ENCODE results near the gene ENPP6.
"Not testable (repeated sequence)": the region's sequence is repeated elsewhere in the genome, so short reads cannot be mapped to it uniquely, and the experiment has no call there.

ENPP6 gene

DNA sequence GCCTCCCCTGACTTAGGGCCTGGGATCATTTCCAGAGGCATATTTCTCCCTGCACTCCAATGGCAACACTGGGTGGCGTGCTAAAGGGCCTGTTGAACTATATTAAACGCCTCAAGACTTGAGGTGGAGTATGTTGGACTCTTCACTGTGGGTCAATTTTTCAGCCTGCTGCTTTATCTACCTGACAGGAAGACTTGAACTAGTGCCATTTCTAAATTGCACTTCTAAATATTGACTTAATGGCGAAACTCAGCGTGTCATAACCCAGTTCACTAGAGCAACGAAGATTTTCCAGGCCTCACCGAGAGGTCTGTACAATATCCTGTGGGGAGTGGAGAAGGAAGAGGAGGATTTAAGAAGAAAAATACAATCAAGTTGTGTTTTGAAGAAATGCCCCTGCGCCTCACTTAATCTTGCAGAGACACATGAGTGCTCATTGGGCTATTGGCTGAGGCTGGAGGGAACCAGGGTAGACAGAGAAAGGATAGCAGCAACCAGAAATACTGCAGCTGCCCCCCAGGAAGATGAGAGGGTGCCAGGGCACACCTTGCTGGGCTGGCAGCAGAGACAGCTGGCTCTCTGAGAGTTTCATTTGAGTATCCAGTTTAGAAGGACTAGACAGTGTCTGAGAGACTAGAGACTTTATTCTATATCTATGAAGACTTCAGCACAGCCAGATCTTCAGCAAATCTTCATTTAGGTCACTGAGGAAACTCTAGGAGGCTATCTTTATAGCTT is 67.4 kb downstream of the ENPP6 start:
- no peak overlapping the region for H3K4me3 ChIP-seq (ENCODE audit: low read depth, low read length)

DNA sequence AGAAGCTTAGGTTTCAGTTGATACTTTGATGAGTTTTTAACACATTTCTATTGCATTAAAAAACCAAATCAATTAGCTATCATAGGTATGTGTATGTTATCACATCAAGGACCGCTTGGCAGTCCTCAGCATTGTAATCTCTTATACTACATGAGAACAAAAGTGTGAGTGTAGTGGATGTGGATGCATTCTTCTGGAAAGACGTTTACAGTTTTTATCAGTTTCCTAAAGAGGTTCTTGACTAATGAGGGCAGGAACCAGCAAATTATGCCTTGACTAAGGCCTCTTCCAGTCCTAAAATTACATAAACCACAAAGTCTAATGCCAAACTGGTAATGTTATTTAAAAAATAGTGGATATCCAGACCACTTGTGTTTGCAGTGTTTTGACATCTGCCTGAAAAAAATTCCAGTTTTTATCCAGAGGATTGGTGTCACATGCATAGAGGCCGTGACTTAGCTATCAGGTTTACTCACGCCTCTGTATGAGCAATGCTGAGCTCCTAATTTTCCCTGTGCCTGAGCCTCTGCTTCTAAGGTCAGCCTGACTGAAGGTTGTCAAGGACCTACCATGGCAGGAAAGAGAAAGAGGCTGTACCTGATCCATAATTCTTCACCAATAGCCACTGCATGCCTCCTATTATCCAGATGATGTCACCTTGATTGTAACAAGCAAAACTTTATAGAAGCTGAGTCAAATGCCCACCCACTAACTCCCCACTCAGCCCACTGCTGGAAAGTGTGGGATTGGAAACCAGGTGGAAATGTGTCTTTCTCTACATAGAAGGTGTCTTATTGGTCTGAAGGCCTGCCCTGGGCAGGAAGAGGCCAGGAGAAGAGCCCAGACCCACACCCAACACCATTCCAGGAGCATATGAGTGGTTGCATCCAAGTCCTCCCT is 68.7 kb downstream of the ENPP6 start:
- no peak overlapping the region for H3K4me3 ChIP-seq (ENCODE audit: low read depth, low read length)

DNA sequence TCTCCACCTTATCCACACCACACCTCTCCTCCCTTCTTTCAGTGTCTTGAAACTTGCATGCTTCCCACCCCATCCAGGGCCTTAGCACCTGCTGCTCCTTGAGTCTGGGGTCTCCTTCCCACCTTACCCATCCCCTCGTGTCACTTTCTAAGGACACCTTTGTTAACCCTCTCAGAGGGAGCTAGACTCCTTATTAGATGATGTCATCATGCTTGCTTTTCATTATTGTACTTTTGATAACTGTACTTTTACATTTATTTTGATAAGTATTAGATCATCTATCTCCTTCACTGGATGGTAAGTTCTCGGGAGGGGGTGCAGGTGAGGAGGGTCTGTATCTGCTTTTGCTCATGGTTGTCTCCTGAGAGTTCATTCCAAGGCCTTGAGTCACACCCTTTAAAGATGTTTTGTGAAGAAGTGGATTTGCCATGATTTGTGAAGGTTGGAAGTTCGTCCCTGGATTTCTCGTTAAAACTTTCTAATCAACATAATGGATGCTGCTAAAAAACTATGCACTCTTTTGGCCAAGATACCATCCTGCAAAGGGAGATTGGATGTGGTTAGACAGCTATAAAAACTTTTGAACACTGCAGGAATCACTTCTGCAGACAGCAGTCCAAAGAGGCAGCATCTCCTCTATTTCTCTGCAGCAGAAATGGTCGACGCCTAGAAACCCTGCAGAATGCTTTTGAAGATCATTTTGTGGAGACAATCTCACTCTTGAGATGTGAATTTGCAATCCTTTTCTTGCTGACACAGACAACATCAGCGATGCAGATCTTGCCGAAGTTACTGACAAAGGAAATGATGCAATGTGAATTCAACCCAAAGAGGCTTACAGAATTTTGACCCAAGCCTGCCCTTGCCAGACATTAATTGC is 69.6 kb downstream of the ENPP6 start:
- H3K4me3 ChIP-seq (ENCODE audit: low read depth, low read length) = no peak overlapping the region

DNA sequence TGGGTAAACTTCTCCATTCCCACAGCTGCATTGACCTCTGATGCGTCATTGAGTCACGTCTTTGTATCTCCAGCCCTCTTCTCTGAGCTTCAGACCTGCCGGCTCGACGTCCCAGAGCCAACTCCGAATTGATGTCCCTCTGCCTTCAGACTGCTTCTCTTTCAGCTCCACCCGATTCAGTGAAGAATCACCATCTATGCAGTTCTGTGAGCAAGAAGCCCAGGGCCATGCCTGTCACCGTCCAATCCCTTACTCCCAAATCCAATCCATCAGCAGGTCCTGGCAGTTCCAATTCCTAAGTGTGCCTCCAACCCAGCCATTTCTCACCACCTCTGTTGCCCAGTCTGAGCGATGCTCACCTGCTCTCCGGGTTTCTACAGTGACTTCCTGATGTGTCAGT is 70.7 kb downstream of the ENPP6 start:
- H3K4me3 ChIP-seq (ENCODE audit: low read depth, low read length) = no peak overlapping the region

DNA sequence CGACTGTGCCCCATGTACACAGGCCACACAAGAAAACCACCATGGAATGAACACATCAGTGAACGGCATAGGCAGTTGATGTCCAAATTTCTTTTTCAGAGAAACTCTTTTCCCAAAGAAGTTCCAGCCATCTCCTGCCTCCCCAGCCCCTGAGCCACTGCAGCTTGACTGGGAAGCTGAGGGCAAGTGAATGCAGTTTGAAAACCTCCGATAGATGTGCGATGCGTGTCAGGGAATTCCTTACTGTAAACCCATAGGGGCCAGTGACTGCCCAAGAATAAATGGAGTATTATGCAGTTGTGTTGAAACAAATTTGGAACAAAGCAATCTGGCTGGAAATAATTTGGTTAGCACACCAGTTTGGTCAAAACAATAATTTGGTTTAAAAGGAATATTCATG is 72.1 kb downstream of the ENPP6 start:
- no peak overlapping the region for H3K4me3 ChIP-seq (ENCODE audit: low read depth, low read length)

DNA sequence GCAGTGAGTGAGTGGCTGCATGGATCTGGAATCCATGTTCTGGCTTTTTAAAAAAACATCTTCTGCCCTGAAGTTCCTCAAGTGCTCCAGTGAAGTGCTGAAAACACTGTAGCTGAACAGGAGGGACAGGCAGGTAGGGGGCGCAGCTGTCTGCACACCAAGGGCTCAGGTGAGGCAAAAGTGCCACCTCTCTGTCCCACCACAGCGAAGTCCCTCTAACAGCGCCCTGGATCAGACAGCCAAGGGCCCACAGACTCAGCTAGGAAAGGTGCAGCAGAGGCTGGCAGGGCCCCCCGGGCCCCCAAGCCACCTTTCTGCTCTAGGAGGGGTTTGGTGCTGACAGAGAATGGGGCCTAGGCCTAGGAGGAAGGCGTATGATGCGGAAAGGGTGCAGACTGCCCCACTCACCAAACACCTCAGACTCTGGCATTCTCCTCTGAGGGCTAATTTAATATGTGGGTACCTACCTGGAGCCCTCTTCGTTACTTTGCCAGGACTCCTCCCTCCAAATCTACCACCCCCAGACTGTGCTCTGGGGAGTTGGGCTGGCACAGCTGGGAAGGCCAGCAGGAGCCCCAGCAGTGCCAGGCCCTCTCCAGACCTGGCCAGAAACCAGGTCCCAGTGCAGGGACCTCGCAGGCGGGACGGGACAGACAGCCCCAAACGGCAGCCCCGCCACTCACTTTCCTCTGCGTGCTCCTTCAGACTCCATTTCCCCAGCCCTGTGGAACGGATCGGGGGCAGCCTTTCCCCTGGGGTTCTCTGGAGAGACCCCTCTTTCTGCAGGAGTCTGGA is 73.7 kb downstream of the ENPP6 start:
- H3K4me3 ChIP-seq (ENCODE audit: low read depth, low read length) = no peak overlapping the region

DNA sequence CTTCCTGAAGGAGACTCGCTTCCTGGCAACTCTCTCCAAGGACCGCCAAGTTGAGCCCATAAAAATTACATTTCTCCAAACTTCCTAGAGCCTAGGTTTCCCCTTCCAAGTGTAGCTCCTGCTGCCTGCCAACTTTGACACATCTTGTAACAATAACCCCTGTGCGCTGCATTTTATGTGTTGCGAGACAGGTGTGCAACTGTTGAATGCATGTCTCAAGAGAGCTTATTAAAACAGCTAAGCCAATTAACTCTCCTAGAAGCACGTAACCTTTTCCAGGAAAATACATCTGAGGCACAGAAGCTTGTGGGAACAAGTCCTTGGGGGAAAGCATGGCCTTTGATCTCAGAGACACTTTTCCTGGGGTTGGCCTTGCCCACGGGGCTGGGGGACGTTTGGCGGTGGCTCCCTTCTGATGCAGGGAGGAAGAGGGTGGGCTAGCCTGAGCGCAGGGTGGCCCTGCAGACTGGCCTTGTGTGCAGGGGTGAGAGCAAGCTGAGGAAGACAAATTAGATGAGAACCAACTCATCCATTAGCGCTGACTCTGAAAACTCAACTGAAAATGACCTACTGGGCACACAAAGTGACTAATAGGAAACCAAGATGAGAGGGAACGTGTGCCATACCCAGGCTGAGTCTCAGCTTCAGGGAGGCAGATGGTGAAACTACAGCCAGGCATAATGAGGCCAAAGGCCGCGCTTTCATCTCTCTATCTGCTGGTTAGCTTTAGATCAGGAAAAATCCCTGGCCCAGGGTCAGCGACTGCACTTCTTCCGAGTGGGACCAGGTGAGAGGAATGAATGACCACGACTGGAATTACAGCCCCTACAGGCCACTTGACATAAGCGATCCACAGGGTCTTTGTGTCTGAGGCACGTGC is 75.3 kb downstream of the ENPP6 start:
- no peak overlapping the region for H3K4me3 ChIP-seq (ENCODE audit: low read depth, low read length)

DNA sequence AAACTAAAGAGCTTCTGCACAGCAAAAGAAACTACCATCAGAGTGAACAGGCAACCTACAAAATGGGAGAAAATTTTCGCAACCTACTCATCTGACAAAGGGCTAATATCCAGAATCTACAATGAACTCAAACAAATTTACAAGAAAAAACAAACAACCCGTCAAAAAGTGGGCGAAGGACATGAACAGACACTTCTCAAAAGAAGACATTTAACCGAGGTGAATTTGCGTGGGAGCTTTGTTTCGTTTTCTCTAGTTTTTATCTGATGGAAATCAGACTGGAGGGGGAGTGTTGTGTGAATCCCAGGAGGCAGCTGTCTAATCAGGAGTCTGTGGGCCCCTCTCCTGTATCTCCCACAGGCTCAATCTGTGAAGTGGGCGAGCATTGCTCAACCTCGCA is 76.8 kb downstream of the ENPP6 start:
- not testable (repeated sequence) for H3K4me3 ChIP-seq (ENCODE audit: low read depth, low read length)

DNA sequence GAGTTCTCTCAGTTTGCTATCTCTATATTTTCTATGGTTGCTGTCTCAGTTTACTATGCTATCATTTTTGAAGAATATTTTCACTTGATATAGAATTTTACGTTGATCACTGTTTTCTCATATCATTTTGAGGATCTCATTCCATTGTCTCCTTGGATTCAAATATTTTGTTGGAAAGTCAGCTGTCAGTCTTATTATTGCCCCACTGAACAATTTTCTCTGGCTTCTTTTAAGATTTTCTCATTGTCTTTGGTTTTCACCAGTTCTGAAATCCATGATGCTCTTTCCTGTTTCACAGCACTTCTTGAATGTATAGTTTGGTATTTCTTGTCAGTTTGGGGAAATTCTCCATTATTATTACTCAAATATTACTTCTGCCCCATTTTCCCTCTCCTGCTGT is 81.1 kb downstream of the ENPP6 start:
- H3K4me3 ChIP-seq (ENCODE audit: low read depth, low read length) = no peak overlapping the region

DNA sequence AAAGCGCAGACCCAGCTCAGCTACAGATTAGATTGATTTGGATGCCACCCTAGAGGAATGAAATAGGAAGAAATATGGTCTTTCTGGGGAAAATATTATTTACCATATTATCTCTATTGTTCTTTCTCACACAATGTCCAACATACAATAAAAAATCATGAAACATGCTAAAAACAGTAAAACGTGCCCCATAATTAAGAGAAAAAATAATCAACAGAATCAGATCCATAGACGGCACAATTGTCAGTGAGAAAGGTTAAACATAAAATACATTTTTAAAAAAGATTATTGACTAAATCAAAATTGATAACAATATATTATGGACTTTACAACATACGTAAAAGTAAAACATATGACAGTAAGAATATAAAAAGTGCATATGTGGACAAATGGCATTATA is 90.9 kb downstream of the ENPP6 start:
- no peak overlapping the region for H3K4me3 ChIP-seq (ENCODE audit: low read depth, low read length)

DNA sequence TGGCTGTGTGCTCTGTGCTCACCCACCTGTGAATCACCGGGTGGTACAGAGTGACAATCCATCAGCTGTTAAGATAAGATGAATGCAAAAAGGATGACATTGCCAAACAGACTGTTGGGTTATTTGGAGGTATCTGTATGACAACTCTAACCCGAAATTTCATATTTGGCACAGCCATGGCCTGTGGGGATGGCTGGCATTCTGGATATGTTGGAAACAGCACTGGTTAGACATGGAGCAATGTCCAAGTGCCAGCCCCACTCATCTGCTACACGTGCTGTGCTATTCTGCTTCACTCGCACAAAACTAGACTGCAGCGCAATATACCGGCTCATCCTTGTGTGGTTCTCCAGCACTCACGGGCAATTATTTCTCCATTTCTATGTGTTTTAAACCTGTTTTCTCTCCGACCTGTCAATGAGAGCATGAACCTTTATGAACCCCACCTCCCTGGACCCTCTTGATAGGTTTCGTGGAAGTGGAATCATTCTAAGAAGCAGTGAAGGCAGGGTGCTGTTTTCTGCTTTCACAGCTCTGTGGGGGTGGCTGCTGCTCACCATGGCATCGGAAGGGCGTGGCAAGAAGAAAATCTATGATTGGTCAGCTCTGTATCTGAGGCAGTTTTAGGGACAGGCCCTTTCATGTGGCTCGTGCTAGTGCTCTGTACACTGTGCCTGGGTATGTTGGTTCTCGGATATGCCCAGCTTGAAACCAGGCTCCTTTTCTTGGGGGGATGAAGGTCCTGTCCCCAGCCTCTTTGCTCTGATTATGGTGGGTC is 94.9 kb downstream of the ENPP6 start:
- no peak overlapping the region for H3K4me3 ChIP-seq (ENCODE audit: low read depth, low read length)

DNA sequence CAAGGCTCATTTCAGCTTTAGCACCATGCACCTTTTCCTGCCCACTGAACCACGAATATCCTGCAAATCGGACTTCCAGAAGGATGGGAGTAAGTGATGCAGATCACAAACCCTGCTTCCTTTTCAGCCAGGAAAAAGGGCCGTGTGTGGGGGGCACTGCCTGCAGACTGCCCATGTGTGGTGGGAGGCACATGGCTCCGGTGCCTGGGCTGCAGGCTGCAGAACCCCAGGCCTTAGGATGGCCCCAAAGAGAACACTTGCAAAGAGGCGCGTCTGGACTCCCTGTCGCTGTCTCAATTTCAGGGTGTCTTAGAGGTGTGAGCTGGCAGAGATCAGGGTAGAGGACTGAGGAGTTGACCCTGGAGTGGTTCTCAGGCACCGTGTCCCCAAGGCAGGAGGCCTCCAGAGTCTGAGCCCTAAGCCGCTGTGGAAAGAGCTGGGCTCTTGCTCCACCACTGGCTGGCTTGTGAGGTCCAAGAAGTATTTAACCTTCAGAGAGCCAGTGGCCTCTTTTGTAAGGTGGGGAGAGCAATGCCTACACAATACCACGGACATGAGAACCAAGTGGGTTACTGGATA is 97.0 kb downstream of the ENPP6 start:
- H3K4me3 ChIP-seq (ENCODE audit: low read depth, low read length) = no peak overlapping the region

DNA sequence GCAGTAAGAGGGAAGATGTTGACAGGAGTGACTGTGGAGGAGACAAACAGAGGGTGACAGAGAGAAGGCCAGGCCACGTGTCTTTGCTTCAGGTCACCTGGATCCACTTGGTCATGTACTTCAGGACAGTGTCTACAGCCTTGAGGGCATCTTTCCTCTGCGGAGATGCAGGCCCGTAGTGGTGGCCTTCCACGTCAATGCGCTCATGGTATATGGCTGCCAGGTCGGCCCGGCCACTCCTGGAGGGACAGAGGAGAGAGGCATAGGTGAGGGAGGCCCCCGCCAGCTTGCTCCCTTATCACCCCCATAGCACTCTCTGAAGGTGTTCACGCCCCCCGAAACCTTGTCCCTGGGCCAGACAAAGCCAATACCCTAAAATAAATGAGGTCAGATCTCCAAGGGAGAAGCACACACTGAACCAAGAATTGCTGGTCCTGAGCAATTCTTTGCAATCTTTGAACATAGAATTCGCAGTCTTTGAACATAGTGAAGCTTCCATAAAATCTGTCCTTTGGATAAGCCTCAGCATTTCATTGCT is 99.9 kb downstream of the ENPP6 start:
- H3K4me3 ChIP-seq (ENCODE audit: low read depth, low read length) = no peak overlapping the region

DNA sequence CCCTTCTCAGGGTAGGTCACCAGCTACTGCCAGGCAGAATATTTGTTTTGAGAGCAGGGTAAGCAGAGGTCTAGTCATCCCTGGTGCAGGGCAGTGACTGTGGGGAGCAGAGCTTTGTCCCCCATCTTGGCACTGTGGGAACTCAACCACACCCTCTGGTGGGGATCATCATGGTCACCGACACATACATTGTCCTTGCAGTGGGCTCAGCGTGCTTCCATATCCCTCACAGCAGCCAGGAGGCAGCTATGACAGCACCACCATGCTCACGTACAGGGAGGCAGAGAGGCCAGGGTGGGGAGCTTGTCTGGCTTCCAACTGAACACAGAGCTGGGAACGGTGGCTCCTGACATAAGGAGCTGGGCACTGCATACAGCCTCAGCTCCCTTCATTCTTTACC is 102.3 kb downstream of the ENPP6 start:
- no peak overlapping the region for H3K4me3 ChIP-seq (ENCODE audit: low read depth, low read length)

DNA sequence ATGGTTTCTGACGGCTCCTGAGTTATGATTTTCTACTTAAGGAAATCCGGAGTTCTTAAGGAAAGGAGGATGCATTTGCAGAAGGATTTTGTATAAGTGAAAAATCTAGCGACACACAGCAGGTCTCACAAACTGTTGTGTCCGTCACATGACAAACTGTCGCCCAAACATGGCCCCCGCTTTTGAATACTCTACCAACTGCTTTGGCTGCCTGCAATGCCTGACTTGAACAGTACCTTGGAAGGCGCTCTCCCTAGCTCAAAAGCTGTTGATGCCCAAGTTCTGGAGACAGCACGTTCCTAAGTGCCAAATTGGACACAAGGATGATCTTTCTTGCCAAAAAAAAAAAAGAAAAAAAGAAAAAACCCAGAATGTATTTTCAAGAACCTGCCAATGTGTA is 103.2 kb downstream of the ENPP6 start:
- H3K4me3 ChIP-seq (ENCODE audit: low read depth, low read length) = no peak overlapping the region

DNA sequence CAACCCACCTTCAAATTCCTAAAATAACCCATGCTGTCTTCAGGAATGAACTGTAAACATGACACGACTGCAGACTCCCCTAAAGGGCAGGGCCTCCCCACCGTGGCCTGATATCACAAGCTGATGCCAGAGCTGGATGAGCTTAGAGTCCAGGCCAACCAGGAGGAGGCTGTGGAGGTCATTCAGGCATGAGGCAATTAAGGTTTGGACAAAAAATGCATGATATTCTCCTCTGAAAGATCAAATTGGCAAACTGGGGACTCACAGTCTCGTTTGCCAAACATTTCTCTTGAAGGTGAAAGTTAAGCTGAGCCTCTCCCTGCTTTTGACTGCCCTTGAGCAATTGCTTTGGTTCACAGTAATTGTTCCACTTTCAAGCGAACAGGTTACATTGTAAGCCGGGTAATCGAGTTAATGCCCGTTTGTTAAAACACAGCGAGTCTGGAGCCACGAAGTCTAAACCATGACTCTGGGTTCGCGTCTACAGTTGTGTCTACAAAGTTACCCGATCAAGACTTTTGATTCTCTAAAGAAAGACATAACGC is 105.6 kb downstream of the ENPP6 start:
- no peak overlapping the region for H3K4me3 ChIP-seq (ENCODE audit: low read depth, low read length)

DNA sequence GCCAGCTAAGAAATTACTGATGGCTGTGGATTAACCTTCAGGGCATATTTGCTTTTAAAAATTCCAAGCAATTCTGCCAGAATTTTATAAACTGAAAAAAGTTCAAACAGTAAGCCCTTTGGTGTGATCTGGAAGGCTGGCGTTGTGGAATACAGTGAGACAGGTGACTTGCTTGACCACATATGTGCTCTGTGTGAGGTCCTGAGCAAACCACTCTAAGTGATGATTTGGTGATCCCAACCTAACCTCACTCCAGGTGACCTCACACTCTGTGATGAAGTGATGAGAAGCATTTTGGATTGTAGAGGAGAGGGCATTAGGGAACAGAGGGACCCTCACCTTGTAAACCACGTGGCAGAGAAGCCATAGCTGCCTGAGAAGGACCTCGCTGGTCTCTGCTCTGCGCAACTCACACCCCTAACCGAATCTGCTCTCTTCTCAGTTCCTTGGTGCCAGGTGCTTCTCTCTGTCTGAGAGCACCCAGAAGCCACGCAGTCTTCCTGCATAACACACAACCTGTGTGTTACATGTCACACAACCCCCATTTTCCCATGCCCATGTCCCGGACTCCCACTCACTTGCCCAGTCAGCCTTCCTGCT is 106.3 kb downstream of the ENPP6 start:
- H3K4me3 ChIP-seq (ENCODE audit: low read depth, low read length) = no peak overlapping the region
